Mucosa of rectum (tissue), 2 donors: Measurements from ENCODE around the gene B3GNT2.
A peak's percentile ranks its signal among the peaks of the same experiment; 100 is the strongest.
"Not testable (repeated sequence)": the region's sequence is repeated elsewhere in the genome, so short reads cannot be mapped to it uniquely, and the experiment has no call there.

Experiments used
- H3K27ac ChIP-seq, 2 donors: one replicate each; pipeline ENCODE4 v1.7.0; 2013; ENCODE audit warnings: inconsistent platforms in 2 of 2, low read depth in 2 of 2, low read length in 2 of 2
- H3K27me3 ChIP-seq, 2 donors: one replicate each; pipeline ENCODE4 v1.7.0; 2013; ENCODE audit warnings: low read length in 2 of 2; ENCODE audit not compliant: control insufficient read depth in 2 of 2, insufficient read depth in 2 of 2
- H3K36me3 ChIP-seq, 2 donors: one replicate each; pipeline ENCODE4 v1.7.0; 2013; ENCODE audit warnings: low read length in 2 of 2; ENCODE audit not compliant: control insufficient read depth in 2 of 2, insufficient read depth in 2 of 2
- H3K4me1 ChIP-seq, 2 donors: one replicate each; pipeline ENCODE4 v1.7.0; 2013; ENCODE audit warnings: low read length in 2 of 2, mild to moderate bottlenecking in 1 of 2; ENCODE audit not compliant: control insufficient read depth in 2 of 2, insufficient read depth in 2 of 2
- H3K4me3 ChIP-seq, 2 donors: one replicate each; pipeline ENCODE4 v1.7.0; 2013; ENCODE audit warnings: low read length in 2 of 2
- H3K9ac ChIP-seq, 2 donors: one replicate each; pipeline ENCODE4 v1.7.0; 2013; ENCODE audit warnings: low read length in 2 of 2, low read depth in 1 of 2, mild to moderate bottlenecking in 1 of 2
- H3K9me3 ChIP-seq, 2 donors: one replicate each; pipeline ENCODE4 v1.7.0; 2013; ENCODE audit warnings: low read length in 2 of 2; ENCODE audit not compliant: control insufficient read depth in 2 of 2
- donor health status: healthy.
- donor health status: Normal muscosa, but diverticular disease.

The B3GNT2 gene

GRCh38 chr2:62197925-62198633, 2.2 kb downstream of the B3GNT2 start:
- Histone ChIP-seq H3K9ac (peak overlapping the region; percentile 63 to 83), H3K27me3 (no peaks in the 10 kb centered on the region), H3K36me3 (no peaks in the 10 kb centered on the region), H3K4me3 (peak overlapping the region; percentile 90 to 98), H3K27ac (peak overlapping the region; percentile 96 to 97), H3K9me3 (no peaks in the 10 kb centered on the region), H3K4me1 (peaks cover 9 to 19% of the 10 kb centered on the region in 2 donors)

GRCh38 chr2:62198854-62199253, 2.9 kb downstream of the B3GNT2 start:
- H3K4me3 ChIP-seq, H3K9me3 ChIP-seq, H3K9ac ChIP-seq, H3K27me3 ChIP-seq, H3K27ac ChIP-seq, H3K36me3 ChIP-seq: not testable (repeated sequence)
- H3K4me1 ChIP-seq = peaks cover 9 to 19% of the 10 kb centered on the region in 2 donors

- Histone ChIP-seq H3K36me3 (no peaks in the 10 kb centered on the region), H3K4me3 (no peak overlapping the region), H3K27me3 (no peaks in the 10 kb centered on the region), H3K9ac (no peak overlapping the region), H3K4me1 (peaks cover 9 to 19% of the 10 kb centered on the region in 2 donors), H3K27ac (no peak overlapping the region), H3K9me3 (no peaks in the 10 kb centered on the region)
Observed at GRCh38 chr2:62199392-62200125, 3.6 kb downstream of the B3GNT2 start.

GRCh38 chr2:62200291-62200841, 4.5 kb downstream of the B3GNT2 start:
- Histone ChIP-seq H3K9ac (no peak overlapping the region), H3K4me1 (peaks cover 4 to 11% of the 10 kb centered on the region in 2 donors), H3K9me3 (no peaks in the 10 kb centered on the region), H3K27me3 (no peaks in the 10 kb centered on the region), H3K36me3 (no peaks in the 10 kb centered on the region), H3K4me3 (no peak overlapping the region), H3K27ac (no peak overlapping the region)

GRCh38 chr2:62200868-62201267, 5.0 kb downstream of the B3GNT2 start:
- no peak overlapping the region for H3K4me3 ChIP-seq
- no peak overlapping the region for H3K9ac ChIP-seq
- H3K36me3 ChIP-seq = no peaks in the 10 kb centered on the region
- H3K27me3 ChIP-seq = no peaks in the 10 kb centered on the region
- H3K4me1 ChIP-seq = peaks cover 3 to 10% of the 10 kb centered on the region in 2 donors
- H3K27ac ChIP-seq = no peak overlapping the region
- H3K9me3 ChIP-seq = no peaks in the 10 kb centered on the region

GRCh38 chr2:62201307-62201706, 5.4 kb downstream of the B3GNT2 start:
- no peaks in the 10 kb centered on the region for H3K27me3 ChIP-seq
- H3K4me1 ChIP-seq = peaks cover 3 to 10% of the 10 kb centered on the region in 2 donors
- no peaks in the 10 kb centered on the region for H3K36me3 ChIP-seq
- H3K9me3 ChIP-seq = no peaks in the 10 kb centered on the region
- H3K9ac ChIP-seq = no peak overlapping the region
- no peak overlapping the region for H3K27ac ChIP-seq
- no peak overlapping the region for H3K4me3 ChIP-seq

- Histone ChIP-seq H3K36me3 (no peaks in the 10 kb centered on the region), H3K9me3 (no peaks in the 10 kb centered on the region), H3K27ac (no peak overlapping the region), H3K4me3 (no peak overlapping the region), H3K27me3 (no peaks in the 10 kb centered on the region), H3K9ac (no peak overlapping the region), H3K4me1 (peaks cover 3 to 10% of the 10 kb centered on the region in 2 donors)
Observed at GRCh38 chr2:62202019-62202722, 6.3 kb downstream of the B3GNT2 start.

- Histone ChIP-seq H3K27ac (no peak overlapping the region), H3K9me3 (no peaks in the 10 kb centered on the region), H3K4me3 (no peak overlapping the region), H3K27me3 (no peaks in the 10 kb centered on the region), H3K36me3 (no peaks in the 10 kb centered on the region), H3K9ac (no peak overlapping the region), H3K4me1 (peaks cover 3 to 9% of the 10 kb centered on the region in 2 donors)
Observed at GRCh38 chr2:62202729-62203128, 6.8 kb downstream of the B3GNT2 start.

GRCh38 chr2:62203459-62203858, 7.5 kb downstream of the B3GNT2 start:
- no peak overlapping the region for H3K9ac ChIP-seq
- no peaks in the 10 kb centered on the region for H3K36me3 ChIP-seq
- H3K4me1 ChIP-seq = peaks cover 0 to 4% of the 10 kb centered on the region in 2 donors
- no peaks in the 10 kb centered on the region for H3K9me3 ChIP-seq
- H3K27ac ChIP-seq = no peak overlapping the region
- no peaks in the 10 kb centered on the region for H3K27me3 ChIP-seq
- no peak overlapping the region for H3K4me3 ChIP-seq
